ENCODE measurements around the gene RGS17.
"Not testable (repeated sequence)": the region's sequence is repeated elsewhere in the genome, so short reads cannot be mapped to it uniquely, and the experiment has no call there.

RGS17 gene

DNA sequence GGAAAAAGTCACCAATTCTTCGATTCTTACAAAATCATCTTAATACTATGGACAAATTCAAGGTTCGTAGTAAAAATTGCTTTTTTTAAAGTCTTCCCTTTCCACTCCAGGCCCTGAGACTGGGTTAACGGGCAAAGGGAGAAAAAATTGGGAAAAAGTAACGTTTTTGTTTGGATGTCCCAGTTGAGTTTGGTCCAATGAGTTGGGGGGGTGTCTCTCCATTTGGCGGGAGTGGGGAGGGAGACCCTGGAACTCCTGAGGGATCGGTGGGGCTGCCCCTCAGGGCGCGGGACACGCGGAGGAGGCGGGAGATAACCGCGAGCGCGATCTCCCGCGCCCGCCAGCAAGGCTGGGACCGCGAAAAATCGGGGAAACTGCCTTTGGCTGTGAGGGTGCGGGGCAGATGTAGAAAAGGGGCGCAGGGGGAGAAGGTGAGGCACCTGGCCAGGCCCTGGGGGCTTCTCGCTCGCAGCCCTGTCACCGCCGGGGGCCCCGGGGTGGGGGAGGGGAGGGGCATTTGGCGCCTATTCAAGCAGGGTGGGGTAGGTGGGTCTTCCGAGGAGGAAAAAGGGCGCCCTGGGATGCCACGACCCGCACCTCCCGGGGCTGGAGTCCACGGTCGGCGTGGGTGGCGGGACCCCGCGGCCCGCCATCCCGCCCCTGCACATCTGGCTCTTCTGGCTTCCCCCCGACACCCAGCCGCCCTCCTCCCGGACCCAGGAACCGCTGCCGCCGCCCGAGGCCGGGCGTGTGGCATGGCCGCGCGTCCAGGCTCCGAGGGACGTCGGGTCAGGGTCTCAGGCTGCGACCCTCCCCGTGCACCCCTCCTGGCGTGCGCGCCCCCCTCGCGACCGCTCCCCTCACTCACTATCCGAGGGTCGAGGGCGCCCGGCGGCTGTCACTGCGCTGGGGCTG is 148.8 kb downstream of the RGS17 start:
- DNase-seq: no peak

DNA sequence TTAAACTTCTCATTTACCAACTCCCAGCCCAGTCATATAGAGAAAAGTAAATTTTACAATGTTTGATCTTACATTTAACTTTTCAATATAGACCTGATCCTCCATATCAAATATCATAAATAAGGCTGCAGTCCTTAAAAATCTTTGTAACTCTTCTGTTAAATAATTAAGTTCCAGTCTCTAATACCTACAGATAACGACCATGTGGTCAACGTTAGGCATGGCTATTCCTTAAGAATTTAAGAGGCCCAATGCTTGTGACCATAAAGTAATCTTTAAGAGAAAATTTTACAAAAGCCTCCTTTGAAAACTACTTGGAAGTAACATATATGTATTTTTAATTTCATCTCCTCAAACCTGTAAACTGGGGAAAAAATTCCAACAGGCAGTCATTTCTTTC is 149.9 kb downstream of the RGS17 start:
- no peak for DNase-seq

DNA sequence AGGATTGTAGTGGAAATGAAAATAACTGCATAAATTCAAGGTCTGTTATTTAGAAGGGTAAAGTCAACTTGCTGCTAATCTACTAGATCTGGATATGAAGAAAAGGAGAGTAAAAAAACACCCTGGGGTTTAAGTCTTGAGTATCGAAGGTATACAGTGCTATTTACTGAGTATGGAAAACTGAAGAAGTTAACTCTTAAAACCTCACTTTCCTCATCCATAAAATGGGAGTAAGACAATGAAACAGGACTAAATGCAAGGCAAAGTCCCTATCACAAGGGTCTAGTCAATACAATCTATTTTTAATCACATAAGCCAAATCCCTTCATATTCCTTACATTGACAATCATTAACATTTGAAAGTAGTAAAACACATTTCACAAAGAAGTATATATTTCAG is 150.4 kb downstream of the RGS17 start:
- DNase-seq: no peak

DNA sequence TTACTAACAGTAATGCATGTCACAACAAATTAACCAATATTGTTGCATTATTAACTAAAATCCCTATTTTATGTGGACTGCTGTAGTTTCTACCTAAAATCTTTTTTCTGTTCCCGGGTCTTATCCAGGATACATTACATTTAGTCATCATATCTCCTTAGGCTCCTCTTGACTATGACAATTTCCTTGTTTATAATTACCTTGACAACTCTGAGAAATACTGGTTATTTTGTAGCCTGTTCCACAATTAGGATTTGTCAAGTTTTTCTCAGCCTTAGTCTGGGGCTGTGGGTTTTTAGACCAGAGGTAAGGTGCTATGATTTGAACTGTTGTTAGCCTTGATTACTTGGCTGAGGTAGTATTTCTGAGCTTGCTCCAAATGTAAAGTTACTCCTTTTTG is 152.0 kb downstream of the RGS17 start:
- DNase-seq: no peak

DNA sequence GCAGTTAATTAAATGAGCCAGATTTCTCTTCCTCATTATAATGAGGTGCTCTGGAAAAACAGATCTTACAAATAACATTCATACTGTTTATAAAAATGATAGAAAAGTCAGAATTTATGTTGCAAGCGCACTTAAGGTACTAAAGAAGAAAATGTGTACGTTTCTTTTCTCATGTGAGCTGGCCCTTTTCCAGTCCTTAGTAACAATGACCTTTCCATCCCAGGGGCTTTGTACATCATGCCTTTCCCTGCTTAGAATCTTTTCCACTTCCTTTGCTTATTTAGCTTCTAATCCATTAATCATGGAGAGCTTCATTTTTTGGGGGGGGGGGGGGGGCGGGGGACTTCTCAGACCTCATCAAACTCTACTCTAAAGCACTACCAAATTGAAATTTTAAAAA is 153.0 kb downstream of the RGS17 start:
- no peak for DNase-seq

DNA sequence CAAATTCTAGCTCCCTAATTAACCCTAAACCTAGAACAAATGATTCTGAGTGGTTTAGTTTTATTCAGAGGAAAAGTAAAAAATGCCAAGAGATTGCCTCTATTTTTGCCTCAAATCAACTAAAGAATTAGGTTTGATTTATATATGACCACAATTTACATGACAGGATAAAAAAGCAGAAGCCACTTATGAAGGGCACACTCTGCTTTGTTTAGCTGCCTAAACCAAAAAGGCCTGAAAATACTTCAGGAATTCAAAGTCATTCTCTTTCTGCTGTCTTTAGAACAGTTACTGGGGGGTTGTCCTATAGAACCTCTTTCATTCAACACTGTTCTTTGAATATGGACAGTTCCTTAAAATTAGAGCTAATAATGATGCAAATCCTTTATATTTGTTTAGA is 153.5 kb downstream of the RGS17 start:
- no peak for DNase-seq

DNA sequence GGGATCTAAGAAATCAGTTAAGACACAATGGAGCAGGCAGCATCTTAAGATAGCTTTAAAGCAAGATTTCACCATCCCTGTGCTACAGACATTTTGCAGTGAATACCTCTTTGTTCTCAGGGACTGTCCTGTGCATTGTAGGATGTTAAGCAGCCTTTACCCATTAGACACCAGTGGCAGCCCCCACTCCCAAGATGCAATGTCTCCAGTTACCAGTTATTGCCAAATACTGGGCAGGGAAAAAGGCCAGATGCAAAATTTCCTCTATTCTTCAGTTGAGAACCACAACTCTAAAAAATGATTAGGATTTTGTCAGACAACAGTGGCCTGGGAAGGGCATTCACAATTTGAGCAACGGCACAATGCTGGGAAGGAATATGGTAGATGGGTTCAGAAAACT is 154.3 kb downstream of the RGS17 start:
- DNase-seq: no peak

DNA sequence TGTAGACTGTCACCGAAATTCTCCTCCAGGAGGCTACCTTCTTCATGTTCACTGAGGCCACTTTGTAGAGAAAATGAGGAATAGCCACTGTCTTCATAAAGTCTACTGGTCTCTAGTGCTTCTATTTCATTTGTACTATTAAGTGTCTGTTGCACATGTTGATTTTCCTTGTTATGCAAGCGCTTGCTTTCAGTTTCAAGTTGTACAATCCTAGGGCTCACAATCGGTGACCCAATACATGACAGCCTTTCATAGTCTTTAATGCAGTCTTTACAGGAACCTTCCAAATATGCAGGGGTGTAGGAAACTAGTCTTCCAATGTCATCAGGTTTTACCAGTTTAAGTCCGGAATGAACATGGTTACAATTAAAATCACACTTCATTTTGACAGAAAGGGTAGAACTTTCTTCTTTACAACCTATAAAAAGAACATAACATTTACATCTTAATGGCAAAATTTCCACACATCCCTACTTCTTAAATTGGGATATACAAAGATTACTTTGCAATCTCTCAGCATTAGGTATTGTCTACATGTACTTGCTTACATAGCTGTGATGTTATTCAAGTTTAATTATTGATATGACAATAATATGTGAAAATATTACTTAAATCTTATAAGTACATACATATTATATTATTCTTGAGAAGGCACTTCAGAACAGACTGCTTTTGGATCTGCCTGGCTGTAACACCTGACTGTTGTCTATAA is 155.7 kb downstream of the RGS17 start:
- DNase-seq: no peak

DNA sequence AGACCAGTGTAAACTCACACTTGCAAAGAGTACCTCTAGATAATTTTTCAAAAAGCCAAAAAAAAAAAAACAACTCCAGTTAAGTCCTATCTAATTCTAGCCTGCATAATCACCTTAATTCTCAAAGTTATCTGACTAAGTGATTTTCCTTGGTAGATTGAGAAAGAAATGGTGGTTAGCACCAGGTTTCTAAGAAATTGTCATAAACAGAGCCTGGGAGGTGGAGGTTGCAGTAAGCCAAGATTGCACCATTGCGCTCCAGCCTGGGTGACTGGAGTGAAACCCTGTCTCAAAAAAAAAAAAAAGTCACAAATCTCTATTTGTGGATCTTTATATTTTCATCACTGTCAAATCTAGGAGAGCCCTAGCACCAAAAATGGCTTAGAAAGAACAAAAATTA is 157.2 kb downstream of the RGS17 start:
- no peak for DNase-seq

DNA sequence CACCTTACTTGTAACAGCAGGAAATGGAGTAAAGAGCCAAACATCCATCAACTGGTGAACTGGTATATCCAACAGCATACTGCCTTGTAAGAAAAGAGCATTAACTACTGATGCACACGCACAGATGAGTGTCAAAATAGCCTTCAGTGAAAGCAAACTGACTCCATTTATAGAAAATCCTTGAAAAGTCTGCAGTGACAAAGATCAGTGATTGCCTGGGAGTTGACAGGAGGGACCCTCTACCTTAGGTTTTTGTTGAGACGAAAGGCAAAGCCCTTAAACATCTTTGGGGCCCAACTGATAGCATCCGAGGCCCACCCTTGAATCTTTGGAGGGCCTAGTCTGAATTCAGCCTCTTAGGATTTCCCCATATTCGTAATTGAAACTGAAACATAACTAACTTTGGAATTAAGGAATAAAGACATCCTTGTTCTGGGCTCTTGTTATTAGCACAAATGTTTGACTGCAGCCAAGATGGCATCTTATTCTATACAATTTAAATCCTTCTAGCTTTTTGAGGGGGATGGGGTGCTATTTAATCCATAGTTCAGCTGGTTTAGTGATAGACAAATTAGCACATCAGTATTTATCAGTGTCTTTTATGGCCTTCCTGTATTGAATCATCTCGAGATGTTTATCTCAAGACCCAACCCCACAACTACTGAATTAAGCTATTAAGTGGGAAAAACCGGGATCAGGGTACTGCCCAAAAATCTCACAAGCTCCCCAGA is 161.2 kb downstream of the RGS17 start:
- DNase-seq: no peak

DNA sequence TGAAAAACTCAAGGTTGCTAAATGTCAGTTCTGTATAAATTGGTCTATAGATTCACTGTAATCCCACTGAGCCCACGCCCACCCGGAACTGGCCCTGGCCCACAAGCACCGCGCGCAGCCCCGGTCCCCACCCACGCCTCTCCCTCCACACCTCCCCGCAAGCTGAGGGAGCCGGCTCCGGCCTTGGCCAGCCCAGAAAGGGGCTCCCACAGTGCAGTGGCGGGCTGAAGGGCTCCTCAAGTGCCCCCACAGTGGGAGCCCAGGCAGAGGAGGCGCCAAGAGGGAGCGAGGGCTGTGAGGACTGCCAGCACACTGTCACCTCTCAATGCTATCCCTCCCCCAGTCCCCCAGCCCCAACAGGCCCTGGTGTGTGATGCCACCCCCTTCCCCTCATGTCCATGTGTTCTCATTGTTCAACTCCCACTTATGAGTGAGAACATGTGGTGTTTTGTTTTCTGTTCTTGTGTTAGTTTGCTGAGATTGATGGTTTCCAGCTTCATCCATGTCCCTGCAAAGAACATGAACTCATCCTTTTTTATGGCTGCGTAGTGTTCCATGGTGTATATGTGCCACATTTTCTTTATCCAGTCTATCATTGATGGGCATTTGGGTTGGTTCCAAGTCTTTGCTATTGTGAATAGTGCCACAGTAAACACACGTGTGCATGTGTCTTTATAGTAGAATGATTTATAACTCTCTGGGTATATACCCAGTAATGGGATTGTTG is 164.8 kb downstream of the RGS17 start:
- DNase-seq: not testable (repeated sequence)

DNA sequence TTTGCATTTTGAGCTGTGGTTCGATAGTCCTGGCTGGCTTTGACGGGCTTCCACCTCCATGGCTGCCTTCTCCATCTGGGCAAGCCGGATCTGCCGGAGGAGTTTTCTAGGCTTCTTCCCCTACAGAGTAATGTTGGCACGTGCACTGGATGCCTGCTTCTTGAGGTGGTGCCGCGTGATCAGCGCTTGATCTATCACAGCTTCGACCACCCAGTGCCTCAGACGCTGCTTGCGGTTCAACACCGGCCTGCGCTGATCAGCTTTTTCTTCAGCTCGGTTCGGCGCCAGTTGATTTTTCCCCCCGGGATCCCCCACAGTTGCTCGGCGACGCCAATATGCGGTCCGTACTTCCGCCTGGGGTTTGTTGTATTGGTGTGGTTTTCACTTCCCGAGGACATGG is 171.7 kb downstream of the RGS17 start:
- no peak for DNase-seq

DNA sequence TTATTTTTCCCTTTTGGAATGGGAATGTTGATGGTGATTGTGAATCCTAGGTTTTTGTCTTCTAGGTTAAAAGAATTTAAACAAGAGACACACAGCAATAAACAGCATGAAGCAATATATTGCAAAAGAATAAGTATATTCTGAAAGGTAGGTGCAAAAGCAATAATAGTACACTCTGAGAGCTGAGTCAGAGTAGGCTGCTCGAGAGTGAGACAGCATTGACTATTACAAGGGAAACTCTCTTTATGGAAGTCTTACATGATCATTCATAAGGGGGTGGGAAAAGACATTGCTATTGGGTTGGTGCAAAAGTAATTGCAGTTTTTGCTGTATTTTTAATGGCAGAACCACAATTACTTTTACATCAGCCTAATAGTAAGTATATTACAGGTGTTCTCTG is 173.3 kb downstream of the RGS17 start:
- no peak for DNase-seq

All from DMS 273 treated with DMSO at 0.1 percent for 48 hours (cell line).